Lung (tissue), 12 donors: Measurements from ENCODE around the gene EPHB4. TPM values are rescaled to one million over a fixed set of nuclear protein-coding genes. Genes with fewer than 3 reads are reported as not detected.
"Not testable (repeated sequence)": the region's sequence is repeated elsewhere in the genome, so short reads cannot be mapped to it uniquely, and the experiment has no call there.

Experiments
- ATAC-seq: fragments of 200-7000 bp; cut with Tn5 transposase; one replicate; pipeline ENCODE4 v1.9.1; 2020; ENCODE audit warnings: moderate number of reproducible peaks; ENCODE audit not compliant: insufficient read depth, low FRiP score
- DNase-seq, 3 donors: peaks; one replicate each; pipeline ENCODE4 v3.0.0-alpha.2; 2013 to 2017
- H3K27ac ChIP-seq, 2 donors: one replicate each; pipeline ENCODE4 v1.5.1; 2013; ENCODE audit warnings: mild to moderate bottlenecking in 2 of 2, moderate library complexity in 2 of 2, control low read depth in 1 of 2, inconsistent platforms in 1 of 2, low read depth in 1 of 2, low read length in 1 of 2
- H3K27me3 ChIP-seq, 3 donors: one replicate each; pipeline ENCODE4 v1.5.1; 2013; ENCODE audit warnings: low read length in 2 of 3; ENCODE audit not compliant: control insufficient read depth in 3 of 3, insufficient read depth in 3 of 3
- H3K36me3 ChIP-seq, 4 donors: one replicate each; pipeline ENCODE4 v1.5.1; 2013; ENCODE audit warnings: low read length in 4 of 4, mild to moderate bottlenecking in 1 of 4, moderate library complexity in 1 of 4; ENCODE audit not compliant: control insufficient read depth in 4 of 4, insufficient read depth in 4 of 4
- H3K4me1 ChIP-seq, 5 donors: one replicate each; pipeline ENCODE4 v1.5.1; 2013; ENCODE audit warnings: low read length in 5 of 5, mild to moderate bottlenecking in 2 of 5, moderate library complexity in 1 of 5; ENCODE audit not compliant: control insufficient read depth in 5 of 5, insufficient read depth in 5 of 5
- H3K4me3 ChIP-seq: one replicate; pipeline ENCODE4 v1.5.1; 2013; ENCODE audit warnings: mild to moderate bottlenecking, control low read depth, moderate library complexity
- H3K9ac ChIP-seq, 2 donors: one replicate each; pipeline ENCODE4 v1.5.1; 2013; ENCODE audit warnings: low read length in 2 of 2, control low read depth in 1 of 2; ENCODE audit not compliant: insufficient read depth in 1 of 2
- H3K9me3 ChIP-seq, 4 donors: one replicate each; pipeline ENCODE4 v1.5.1; 2013; ENCODE audit warnings: low read length in 3 of 4, mild to moderate bottlenecking in 1 of 4, moderate library complexity in 1 of 4; ENCODE audit not compliant: control insufficient read depth in 4 of 4, insufficient read depth in 3 of 4
- CTCF ChIP-seq: IDR thresholded peaks from 2 replicates; pipeline ENCODE4 v1.5.1; 2012; ENCODE audit warnings: mild to moderate bottlenecking; ENCODE audit errors: control extremely low read depth, extremely low read depth
- WGBS, 2 donors: extraction: QIAGEN DNeasy Blood & Tissue Kit; methylation state at CpG; one replicate each; pipeline ENCODE4 v1.1.7; 2013; 5-methylcytosine and 5-hydroxymethylcytosine counted together
- polyA plus RNA-seq, 2 donors: library from polyadenylated mRNA; stranded (reverse); fragments of 200-250 nt; gene quantifications; one replicate each; pipeline ENCODE4 v1.2.1, GENCODE V29; 2013
- total RNA-seq, 2 donors: library from RNA; depleted of rRNA in 1 of 2; stranded (reverse); fragments of >200 nt in 1 of 2; gene quantifications; one replicate each; pipeline ENCODE4 v1.2.1, GENCODE V29; 2014 to 2021
- donor health status: control.
- donor health status: control.
- donor health status: Bipolar disorder and iron deficiency.
- donor health status: healthy.
- donor health status: DM: yes; HTN: yes; CAD: no.

Gene EPHB4
- total and polyA plus RNA-seq, 4 donors, result 21.7 to 64.2 (median 50.4) TPM

GRCh38 chr7:100812729-100813128 lies 14.6 kb downstream of the EPHB4 start:
- Histone ChIP-seq H3K4me3 (no peak overlapping the region), H3K27ac (no peak overlapping the region), H3K9me3 (no peaks in the 10 kb centered on the region), H3K27me3 (no peaks in the 10 kb centered on the region), H3K36me3 (peaks cover 23 to 43% (median 38%) of the 10 kb centered on the region in 4 donors), H3K4me1 (no peaks in the 10 kb centered on the region), H3K9ac (no peak overlapping the region)
- no peak for ATAC-seq
- DNase-seq, result no peak
- no peak for TF ChIP-seq CTCF
- 95% methylated on average over 22 of the region's 22 CpGs for WGBS, 2 donors

GRCh38 chr7:100811480-100811879 lies 15.8 kb downstream of the EPHB4 start:
- WGBS, 2 donors, result 85 to 92% methylated on average over 6 of the region's 6 CpGs
- H3K9ac ChIP-seq, result no peak overlapping the region
- no peak for TF ChIP-seq CTCF
- H3K27ac ChIP-seq, result no peak overlapping the region
- H3K4me3 ChIP-seq, result no peak overlapping the region
- no peaks in the 10 kb centered on the region for H3K27me3 ChIP-seq
- H3K4me1 ChIP-seq, result no peaks in the 10 kb centered on the region
- ATAC-seq, result no peak
- no peak for DNase-seq
- H3K36me3 ChIP-seq, result peaks cover 23 to 48% (median 40%) of the 10 kb centered on the region in 4 donors
- no peaks in the 10 kb centered on the region for H3K9me3 ChIP-seq

GRCh38 chr7:100808354-100808875 lies 18.9 kb downstream of the EPHB4 start:
- DNase-seq (no peak), ATAC-seq (no peak)
- peaks cover 0 to 7% (median 4%) of the 10 kb centered on the region in 5 donors for H3K4me1 ChIP-seq
- 84 to 90% methylated on average over 5 of the region's 5 CpGs for WGBS, 2 donors
- no peak overlapping the region for H3K4me3 ChIP-seq
- H3K36me3 ChIP-seq, result peaks cover 20 to 48% (median 29%) of the 10 kb centered on the region in 4 donors
- TF ChIP-seq CTCF, result no peak
- no peak overlapping the region for H3K27ac ChIP-seq
- H3K9me3 ChIP-seq, result no peaks in the 10 kb centered on the region
- H3K9ac ChIP-seq, result no peak overlapping the region
- no peaks in the 10 kb centered on the region for H3K27me3 ChIP-seq

- peaks cover 12 to 45% (median 20%) of the 10 kb centered on the region in 4 donors for H3K36me3 ChIP-seq
- H3K27ac ChIP-seq, DNase-seq, H3K9ac ChIP-seq, ATAC-seq, H3K27me3 ChIP-seq, H3K4me3 ChIP-seq, H3K9me3 ChIP-seq: not testable (repeated sequence)
- 94 to 97% methylated on average over 6 of the region's 6 CpGs for WGBS, 2 donors
- peaks cover 0 to 22% (median 11%) of the 10 kb centered on the region in 5 donors for H3K4me1 ChIP-seq
Observed at GRCh38 chr7:100806883-100807282, 20.4 kb downstream of the EPHB4 start.
